Neural progenitor cell (in vitro differentiated cells): ENCODE results near the gene P3H2. TPM values are rescaled to one million over a fixed set of nuclear protein-coding genes. Genes with fewer than 3 reads are reported as not detected.

Source experiments
- DNase-seq: peaks from one replicate; pipeline ENCODE4 v3.0.0-alpha.2; 2016; ENCODE audit warnings: low spot score
- H2AFZ ChIP-seq: fragments of 200-600 bp; sonication (generic); replicated peaks from 2 replicates; pipeline ENCODE4 v1.6.1; 2016; ENCODE audit warnings: antibody characterized with exemption
- H3F3A ChIP-seq: fragments of 200-600 bp; sonication (generic); 2 replicates; pipeline ENCODE4 v1.6.1; 2016; ENCODE audit warnings: antibody characterized with exemption, low read depth
- H3K27ac ChIP-seq: fragments of 200-600 bp; sonication (generic); 2 replicates; pipeline ENCODE4 v1.5.1; 2016; ENCODE audit warnings: mild to moderate bottlenecking
- H3K27me3 ChIP-seq: fragments of 200-600 bp; sonication (generic); 2 replicates; pipeline ENCODE4 v1.6.1; 2016; ENCODE audit warnings: mild to moderate bottlenecking, moderate library complexity
- H3K36me3 ChIP-seq: fragments of 200-600 bp; sonication (generic); 2 replicates; pipeline ENCODE4 v1.5.1; 2016
- H3K4me1 ChIP-seq: fragments of 200-600 bp; sonication (generic); 2 replicates; pipeline ENCODE4 v1.6.1; 2016; ENCODE audit warnings: mixed run types
- H3K4me2 ChIP-seq: fragments of 200-600 bp; sonication (generic); 2 replicates; pipeline ENCODE4 v1.6.1; 2016
- H3K4me3 ChIP-seq: fragments of 200-600 bp; sonication (generic); 2 replicates; pipeline ENCODE4 v1.5.1; 2016
- H3K79me2 ChIP-seq: fragments of 200-600 bp; sonication (generic); 2 replicates; pipeline ENCODE4 v1.6.1; 2016; ENCODE audit warnings: low read depth
- H3K9ac ChIP-seq: fragments of 200-600 bp; sonication (generic); 2 replicates; pipeline ENCODE4 v1.6.1; 2016
- H3K9me3 ChIP-seq: fragments of 200-600 bp; sonication (generic); 2 replicates; pipeline ENCODE4 v1.5.1; 2016; ENCODE audit warnings: low read depth
- H4K20me1 ChIP-seq: fragments of 200-600 bp; sonication (generic); 2 replicates; pipeline ENCODE4 v1.6.1; 2016; ENCODE audit warnings: low read depth
- H3K27ac Mint-ChIP-seq: 3 replicates; pipeline ENCODE4 v1.8.0; 2021; ENCODE audit warnings: mixed read lengths
- H3K27me3 Mint-ChIP-seq: 2 replicates; pipeline ENCODE4 v1.8.0; 2022; ENCODE audit warnings: low read depth, mild to moderate bottlenecking, inconsistent platforms, moderate library complexity, mixed read lengths; ENCODE audit not compliant: insufficient read depth
- H3K36me3 Mint-ChIP-seq: 3 replicates; pipeline ENCODE4 v1.8.0; 2021; ENCODE audit warnings: mixed read lengths
- H3K4me1 Mint-ChIP-seq: 3 replicates; pipeline ENCODE4 v1.8.0; 2021; ENCODE audit warnings: mixed read lengths
- H3K4me3 Mint-ChIP-seq: 3 replicates; pipeline ENCODE4 v1.8.0; 2021; ENCODE audit warnings: mild to moderate bottlenecking, moderate library complexity, mixed read lengths
- H3K9me3 Mint-ChIP-seq: 3 replicates; pipeline ENCODE4 v1.8.0; 2020; ENCODE audit warnings: mixed read lengths
- CTCF ChIP-seq: fragments of 200-600 bp; sonication (generic); IDR thresholded peaks from 2 replicates; pipeline ENCODE4 v1.5.1; 2017; ENCODE audit warnings: antibody characterized with exemption, mild to moderate bottlenecking
- EZH2 ChIP-seq: fragments of 200-600 bp; sonication (generic); IDR thresholded peaks from 2 replicates; pipeline ENCODE4 v1.6.1; 2017; ENCODE audit warnings: antibody characterized with exemption, mild to moderate bottlenecking, moderate library complexity
- EZH2phosphoT487 ChIP-seq: fragments of 200-600 bp; sonication (generic); IDR thresholded peaks from 2 replicates; pipeline ENCODE4 v1.6.1; 2017; ENCODE audit warnings: antibody characterized with exemption
- total RNA-seq: library from RNA; depleted of rRNA; stranded (reverse); fragments of >200 nt; gene quantifications from 2 replicates; pipeline ENCODE4 v1.2.3, GENCODE V29; 2015; ENCODE audit warnings: low replicate concordance

The P3H2 gene
- total RNA-seq, 1 donor from 2014 or later = 21.4 TPM

GRCh38 chr3:190159902-190160435, 39.3 kb upstream of the P3H2 start:
- Histone ChIP-seq H3F3A (no peaks in the 10 kb centered on the region), H2AFZ (no peak overlapping the region), H4K20me1 (no peaks in the 10 kb centered on the region), H3K79me2 (no peaks in the 10 kb centered on the region), H3K9ac (no peak overlapping the region), H3K36me3 (no peaks in the 10 kb centered on the region), H3K4me1 (no peaks in the 10 kb centered on the region), H3K4me2 (no peak overlapping the region), H3K4me3 (no peak overlapping the region), H3K9me3 (no peaks in the 10 kb centered on the region), H3K27me3 (no peaks in the 10 kb centered on the region), H3K27ac (no peak overlapping the region)
- Mint-ChIP-seq H3K4me3 (no peak overlapping the region), H3K4me1 (no peaks in the 10 kb centered on the region), H3K27ac (no peak overlapping the region), H3K36me3 (no peaks in the 10 kb centered on the region), H3K9me3 (peaks cover 15% of the 10 kb centered on the region), H3K27me3 (peaks cover 11% of the 10 kb centered on the region)
- TF ChIP-seq CTCF (no peak), EZH2 (no peak), EZH2phosphoT487 (no peak)
- DNase-seq = no peak

- Histone ChIP-seq H3K4me1 (no peaks in the 10 kb centered on the region), H2AFZ (no peak overlapping the region), H3K9ac (no peak overlapping the region), H3K4me2 (no peak overlapping the region), H3K9me3 (no peaks in the 10 kb centered on the region), H3K4me3 (no peak overlapping the region), H3K36me3 (no peaks in the 10 kb centered on the region), H3K79me2 (no peaks in the 10 kb centered on the region), H4K20me1 (no peaks in the 10 kb centered on the region), H3K27ac (no peak overlapping the region), H3K27me3 (no peaks in the 10 kb centered on the region), H3F3A (no peaks in the 10 kb centered on the region)
- Mint-ChIP-seq H3K4me1 (no peaks in the 10 kb centered on the region), H3K36me3 (no peaks in the 10 kb centered on the region), H3K9me3 (peaks cover 6% of the 10 kb centered on the region), H3K4me3 (no peak overlapping the region), H3K27ac (no peak overlapping the region), H3K27me3 (peaks cover 5% of the 10 kb centered on the region)
- DNase-seq = no peak
- TF ChIP-seq EZH2phosphoT487 = no peak
- TF ChIP-seq EZH2 = no peak
- no peak for TF ChIP-seq CTCF
These were observed 37.6 kb upstream of the P3H2 start for GRCh38 chr3:190158261-190158660.

GRCh38 chr3:190155752-190156151, 35.1 kb upstream of the P3H2 start:
- H3K79me2 ChIP-seq = no peaks in the 10 kb centered on the region
- no peak overlapping the region for H3K4me2 ChIP-seq
- Mint-ChIP-seq H3K4me3 (no peak overlapping the region), H3K27ac (no peak overlapping the region), H3K36me3 (no peaks in the 10 kb centered on the region), H3K9me3 (no peaks in the 10 kb centered on the region), H3K27me3 (peaks cover 4% of the 10 kb centered on the region), H3K4me1 (no peaks in the 10 kb centered on the region)
- no peaks in the 10 kb centered on the region for H3K27me3 ChIP-seq
- no peak overlapping the region for H2AFZ ChIP-seq
- TF ChIP-seq CTCF = no peak
- TF ChIP-seq EZH2 = no peak
- no peak overlapping the region for H3K27ac ChIP-seq
- no peak for DNase-seq
- H3F3A ChIP-seq = no peaks in the 10 kb centered on the region
- no peak overlapping the region for H3K9ac ChIP-seq
- H3K36me3 ChIP-seq = no peaks in the 10 kb centered on the region
- H3K9me3 ChIP-seq = no peaks in the 10 kb centered on the region
- H3K4me3 ChIP-seq = no peak overlapping the region
- H3K4me1 ChIP-seq = no peaks in the 10 kb centered on the region
- H4K20me1 ChIP-seq = no peaks in the 10 kb centered on the region
